ENCODE measurements around the gene STAMBPL1. TPM values are rescaled to one million over a fixed set of nuclear protein-coding genes. Genes with fewer than 3 reads are reported as not detected.

Gene STAMBPL1
- polyA plus RNA-seq, 1 donor from 2014 or later = 21.9 TPM

- Histone ChIP-seq H3K27me3 (ENCODE audit: insufficient read depth, low read depth, low read length) (no peaks in the 10 kb centered on the region), H4K20me1 (ENCODE audit: insufficient read depth) (no peaks in the 10 kb centered on the region), H2AFZ (ENCODE audit: low read depth, low read length) (no peak overlapping the region), H3K4me2 (ENCODE audit: low read length) (no peak overlapping the region), H3F3A (ENCODE audit: insufficient read depth, low read length, poor library complexity, severe bottlenecking) (no peaks in the 10 kb centered on the region), H3K9me3 (ENCODE audit: low read length) (no peaks in the 10 kb centered on the region), H3K36me3 (ENCODE audit: insufficient read depth, low read length) (no peaks in the 10 kb centered on the region), H3K79me2 (replicated peaks; ENCODE audit: insufficient read depth, low read length) (no peaks in the 10 kb centered on the region), H3K27ac (ENCODE audit: low read length) (no peak overlapping the region), H3K9ac (ENCODE audit: low read length) (no peak overlapping the region), H3K4me3 (ENCODE audit: low read length) (no peak overlapping the region), H3K9me2 (ENCODE audit: insufficient read depth, low read length) (no peaks in the 10 kb centered on the region)
- TF ChIP-seq MXI1 (conservative IDR thresholded peaks at IDR 0.05; ENCODE audit: poor library complexity, severe bottlenecking) = no peak
- TF ChIP-seq EZH2 (IDR thresholded peaks at IDR 0.05; ENCODE audit: borderline replicate concordance, insufficient read depth, low read length, poor library complexity, severe bottlenecking) = no peak
- TF ChIP-seq TAF1 (IDR thresholded peaks at IDR 0.05; ENCODE audit: low read depth) = no peak
- TF ChIP-seq POLR2AphosphoS5 (IDR thresholded peaks at IDR 0.05) = no peak
- no peak for TF ChIP-seq SMC3 (conservative IDR thresholded peaks at IDR 0.05; ENCODE audit: poor library complexity)
- no peak for TF ChIP-seq RAD21 (conservative IDR thresholded peaks at IDR 0.05)
- no peak for TF ChIP-seq REST (IDR thresholded peaks at IDR 0.05; ENCODE audit: borderline replicate concordance)
- no peak for TF ChIP-seq EP300 (conservative IDR thresholded peaks at IDR 0.05; ENCODE audit: poor library complexity, severe bottlenecking)
- TF ChIP-seq CTCF (IDR thresholded peaks at IDR 0.05; ENCODE audit: poor library complexity, severe bottlenecking) = no peak
These were observed 36.9 kb upstream of the STAMBPL1 start for GRCh38 chr10:88843171-88843570.

- no peaks in the 10 kb centered on the region for H3F3A ChIP-seq (ENCODE audit: insufficient read depth, low read length, poor library complexity, severe bottlenecking)
- no peaks in the 10 kb centered on the region for H3K9me2 ChIP-seq (ENCODE audit: insufficient read depth, low read length)
- H3K9ac ChIP-seq (ENCODE audit: low read length) = no peak overlapping the region
- H3K9me3 ChIP-seq (ENCODE audit: low read length) = no peaks in the 10 kb centered on the region
- H3K4me3 ChIP-seq (ENCODE audit: low read length) = no peak overlapping the region
- H4K20me1 ChIP-seq (ENCODE audit: insufficient read depth) = no peaks in the 10 kb centered on the region
- H2AFZ ChIP-seq (ENCODE audit: low read depth, low read length) = no peak overlapping the region
- H3K36me3 ChIP-seq (ENCODE audit: insufficient read depth, low read length) = no peaks in the 10 kb centered on the region
- no peaks in the 10 kb centered on the region for H3K27me3 ChIP-seq (ENCODE audit: insufficient read depth, low read depth, low read length)
- H3K27ac ChIP-seq (ENCODE audit: low read length) = no peak overlapping the region
- no peak overlapping the region for H3K4me2 ChIP-seq (ENCODE audit: low read length)
- no peaks in the 10 kb centered on the region for H3K79me2 ChIP-seq (replicated peaks; ENCODE audit: insufficient read depth, low read length)
- TF ChIP-seq REST (IDR thresholded peaks at IDR 0.05; ENCODE audit: borderline replicate concordance) (no peak), TAF1 (IDR thresholded peaks at IDR 0.05; ENCODE audit: low read depth) (no peak), EZH2 (IDR thresholded peaks at IDR 0.05; ENCODE audit: borderline replicate concordance, insufficient read depth, low read length, poor library complexity, severe bottlenecking) (no peak), POLR2AphosphoS5 (IDR thresholded peaks at IDR 0.05) (no peak), CTCF (IDR thresholded peaks at IDR 0.05; ENCODE audit: poor library complexity, severe bottlenecking) (no peak), MXI1 (conservative IDR thresholded peaks at IDR 0.05; ENCODE audit: poor library complexity, severe bottlenecking) (no peak), SMC3 (conservative IDR thresholded peaks at IDR 0.05; ENCODE audit: poor library complexity) (no peak), RAD21 (conservative IDR thresholded peaks at IDR 0.05) (no peak), EP300 (conservative IDR thresholded peaks at IDR 0.05; ENCODE audit: poor library complexity, severe bottlenecking) (no peak)
These were observed 31.5 kb upstream of the STAMBPL1 start for GRCh38 chr10:88848499-88848898.

Measured in neural cell (in vitro differentiated cells).